H1 (cell line): ENCODE results near the gene RAD23B. TPM values are rescaled to one million over a fixed set of nuclear protein-coding genes. Genes with fewer than 3 reads are reported as not detected.

Experiments used
- CTCF ChIA-PET: fragments of 300-600 bp; sonication (Branson Sonifier 250); formaldehyde crosslinking; loops from one replicate; lab custom pipeline; 2021; ENCODE audit not compliant: partially characterized antibody; lab: Charles Lee
- POLR2A ChIA-PET: fragments of 300-600 bp; sonication (Branson Sonifier 250); formaldehyde crosslinking; loops from one replicate; lab custom pipeline; 2021; ENCODE audit warnings: inconsistent platforms; ENCODE audit not compliant: partially characterized antibody; lab: Charles Lee
- DNase-seq, 2 experiments: peaks; one replicate each; pipeline versions ENCODE4 v3.0.0 to v3.0.0-alpha.2; 2010 to 2022; ENCODE audit warnings: low spot score in 2 of 2, low read depth in 1 of 2, mixed read lengths in 1 of 2
- FAIRE-seq: peaks from 2 replicates; lab custom pipeline; 2011; peaks lifted over from hg19 to GRCh38; lab: Jason Lieb, UNC
- H2AFZ ChIP-seq: 2 replicates; pipeline ENCODE4 v1.8.1; 2012; ENCODE audit warnings: low read length, inconsistent platforms
- H2AK5ac ChIP-seq: 2 replicates; pipeline ENCODE4 v1.6.1; 2013; ENCODE audit warnings: low read depth, low read length
- H2BK120ac ChIP-seq: replicated peaks from 2 replicates; pipeline ENCODE3; 2013; ENCODE audit warnings: low read depth, low read length, inconsistent platforms
- H2BK12ac ChIP-seq: 2 replicates; pipeline ENCODE4 v1.6.1; 2013; ENCODE audit warnings: low read depth, low read length
- H2BK15ac ChIP-seq: 2 replicates; pipeline ENCODE4 v1.6.1; 2013; ENCODE audit warnings: low read length
- H2BK20ac ChIP-seq: 2 replicates; pipeline ENCODE4 v1.6.1; 2013; ENCODE audit warnings: low read length
- H2BK5ac ChIP-seq: 2 replicates; pipeline ENCODE4 v1.6.1; 2013; ENCODE audit warnings: low read depth, low read length
- H3K14ac ChIP-seq: 2 replicates; pipeline ENCODE4 v1.6.1; 2013; ENCODE audit warnings: inconsistent platforms; ENCODE audit not compliant: insufficient read length
- H3K18ac ChIP-seq: 2 replicates; pipeline ENCODE4 v1.6.1; 2013; ENCODE audit warnings: low read length; ENCODE audit errors: extremely low read depth
- H3K23ac ChIP-seq: 2 replicates; pipeline ENCODE4 v1.6.1; 2013; ENCODE audit warnings: inconsistent platforms; ENCODE audit not compliant: insufficient read length
- H3K23me2 ChIP-seq: 2 replicates; pipeline ENCODE4 v1.6.1; 2013; ENCODE audit warnings: low read depth, low read length
- H3K27ac ChIP-seq: 2 replicates; pipeline ENCODE4 v1.6.1; 2011; ENCODE audit warnings: low read depth, low read length, inconsistent platforms
- H3K27me3 ChIP-seq, 4 experiments: replicated peaks in 1 of 4; 1 replicate in 1 of 4; 2 replicates in 3 of 4; pipeline versions ENCODE4 v1.6.1 to v1.8.1; 2011 to 2013; ENCODE audit warnings: low read length in 3 of 4, mild to moderate bottlenecking in 3 of 4, inconsistent platforms in 2 of 4, mixed read lengths in 2 of 4, moderate library complexity in 1 of 4; ENCODE audit not compliant: control insufficient read depth in 3 of 4, insufficient read depth in 3 of 4; ENCODE audit errors: extremely low read depth in 1 of 4
- H3K36me3 ChIP-seq, 4 experiments: 2 replicates each; pipeline versions ENCODE4 v1.6.1 to v1.8.1; 2011 to 2013; ENCODE audit warnings: mild to moderate bottlenecking in 4 of 4, low read length in 3 of 4, moderate library complexity in 2 of 4, control low read depth in 1 of 4, inconsistent platforms in 1 of 4; ENCODE audit not compliant: insufficient read depth in 4 of 4, control insufficient read depth in 2 of 4
- H3K4ac ChIP-seq: replicated peaks from 2 replicates; pipeline ENCODE3; 2013; ENCODE audit warnings: low read length, low read depth, mixed read lengths, inconsistent platforms; ENCODE audit not compliant: insufficient read length
- H3K4me1 ChIP-seq, 4 experiments: replicated peaks in 1 of 4; 1 replicate in 1 of 4; 2 replicates in 3 of 4; pipeline versions ENCODE4 v1.6.1 to v1.8.1; 2011 to 2013; ENCODE audit warnings: low read length in 3 of 4, inconsistent platforms in 2 of 4, mixed read lengths in 1 of 4; ENCODE audit not compliant: insufficient read depth in 4 of 4, control insufficient read depth in 3 of 4
- H3K4me2 ChIP-seq, 2 experiments: 2 replicates each; pipeline versions ENCODE4 v1.6.1 to v1.8.1; 2011 to 2013; ENCODE audit warnings: low read depth in 2 of 2, low read length in 2 of 2, control low read depth in 1 of 2, inconsistent platforms in 1 of 2, mild to moderate bottlenecking in 1 of 2; ENCODE audit not compliant: insufficient read depth in 1 of 2
- H3K4me3 ChIP-seq, 4 experiments: fragments of 200-600, 300-600 bp in 1 of 4; sonication (generic), shearing (Covaris generic), sonication (Bioruptor Twin) in 1 of 4; 2 replicates each; pipeline versions ENCODE4 v1.5.1 to v1.8.1; 2011 to 2016; ENCODE audit warnings: low read length in 4 of 4, low read depth in 3 of 4, control low read depth in 2 of 4, inconsistent platforms in 2 of 4, mild to moderate bottlenecking in 2 of 4, mixed read lengths in 1 of 4, moderate library complexity in 1 of 4; ENCODE audit not compliant: insufficient read depth in 2 of 4; ENCODE audit errors: extremely low read depth in 1 of 4
- H3K56ac ChIP-seq: replicated peaks from 2 replicates; pipeline ENCODE3; 2013; ENCODE audit warnings: low read depth, mild to moderate bottlenecking, mixed read lengths, low read length, inconsistent platforms; ENCODE audit not compliant: insufficient read length
- H3K79me1 ChIP-seq: 2 replicates; pipeline ENCODE4 v1.6.1; 2013; ENCODE audit warnings: low read depth, low read length, control low read depth
- H3K79me2 ChIP-seq, 2 experiments: 2 replicates each; pipeline versions ENCODE4 v1.6.1 to v1.8.1; 2012 to 2013; ENCODE audit warnings: low read length in 2 of 2, mild to moderate bottlenecking in 2 of 2, inconsistent platforms in 1 of 2; ENCODE audit not compliant: insufficient read depth in 2 of 2, control insufficient read depth in 1 of 2
- H3K9ac ChIP-seq, 4 experiments: replicated peaks in 1 of 4; 1 replicate in 1 of 4; 2 replicates in 3 of 4; pipeline versions ENCODE4 v1.6.1 to v1.8.1; 2011 to 2013; ENCODE audit warnings: low read depth in 3 of 4, low read length in 3 of 4, control low read depth in 2 of 4, mild to moderate bottlenecking in 2 of 4, moderate library complexity in 2 of 4, inconsistent platforms in 1 of 4; ENCODE audit errors: extremely low read depth in 1 of 4
- H3K9me3 ChIP-seq, 2 experiments: 2 replicates each; pipeline versions ENCODE4 v1.6.1 to v1.8.1; 2012 to 2013; ENCODE audit warnings: mild to moderate bottlenecking in 2 of 2, moderate library complexity in 2 of 2, control low read depth in 1 of 2, inconsistent platforms in 1 of 2, low read depth in 1 of 2, low read length in 1 of 2, mixed read lengths in 1 of 2; ENCODE audit not compliant: insufficient read depth in 2 of 2
- H4K20me1 ChIP-seq, 2 experiments: replicated peaks in 1 of 2; 2 replicates each; pipeline versions ENCODE3 to v1.8.1; 2011 to 2013; ENCODE audit warnings: inconsistent platforms in 2 of 2, low read length in 2 of 2, mild to moderate bottlenecking in 1 of 2; ENCODE audit not compliant: insufficient read depth in 2 of 2, control insufficient read depth in 1 of 2
- H4K5ac ChIP-seq: 2 replicates; pipeline ENCODE4 v1.6.1; 2013; ENCODE audit warnings: low read length, low read depth, mixed read lengths, inconsistent platforms; ENCODE audit not compliant: insufficient read length
- H4K8ac ChIP-seq: 2 replicates; pipeline ENCODE4 v1.8.0; 2013; ENCODE audit warnings: mild to moderate bottlenecking, moderate library complexity, low read length, inconsistent platforms; ENCODE audit not compliant: insufficient read depth; ENCODE audit errors: extremely low read depth
- H4K91ac ChIP-seq: replicated peaks from 2 replicates; pipeline ENCODE3; 2013; ENCODE audit warnings: low read length, mixed read lengths, inconsistent platforms; ENCODE audit not compliant: insufficient read length
- BACH1 ChIP-seq: IDR thresholded peaks from 2 replicates; pipeline ENCODE4 v1.6.1; 2012; ENCODE audit warnings: low read length, improper control_type of control experiment
- EGR1 ChIP-seq: IDR thresholded peaks from 2 replicates; pipeline ENCODE4 v1.6.1; 2011; ENCODE audit warnings: low read depth, low read length, borderline replicate concordance
- FOSL1 ChIP-seq: IDR thresholded peaks from 2 replicates; pipeline ENCODE4 v1.6.1; 2011; ENCODE audit warnings: mild to moderate bottlenecking, low read depth, low read length, moderate library complexity; ENCODE audit not compliant: insufficient read depth
- PHF8 ChIP-seq: fragments of 200-600 bp; sonication (generic); conservative IDR thresholded peaks from 2 replicates; pipeline ENCODE4 v1.7.1; 2012; ENCODE audit warnings: low read depth, mild to moderate bottlenecking, inconsistent platforms, low read length, moderate library complexity
- SIRT6 ChIP-seq: IDR thresholded peaks from one replicate; pipeline ENCODE4 v1.7.1; 2012; ENCODE audit warnings: low read length, inconsistent platforms
- WGBS, 2 experiments: shearing (Covaris generic) in 1 of 2; methylation state at CpG; one replicate each; pipeline versions ENCODE4 v1.1.6 to v1.1.7; 2013 to 2015; ENCODE audit warnings: low lambda C conversion rate in 2 of 2, mixed read lengths in 2 of 2, inconsistent platforms in 1 of 2, low coverage in 1 of 2, missing lambda C conversion rate in 1 of 2; ENCODE audit not compliant: insufficient replicate concordance in 2 of 2, insufficient coverage in 1 of 2, insufficient read length in 1 of 2; ENCODE audit errors: extremely low coverage in 1 of 2, missing lambda C conversion rate in 1 of 2; 5-methylcytosine and 5-hydroxymethylcytosine counted together
- polyA plus RNA-seq, 7 experiments: library from polyadenylated mRNA; depleted of rRNA in 3 of 7; stranded (reverse) in 5 of 7; unstranded in 2 of 7; fragments of >200 nt in 5 of 7; fragments of 200-250 nt in 2 of 7; gene quantifications; 1 replicate in 5 of 7; 2 replicates in 1 of 7; 4 replicates in 1 of 7; pipeline versions ENCODE4 v1.2.1 to v1.2.3, GENCODE V29; 2011 to 2013; ENCODE audit warnings: missing spikeins in 2 of 7, mixed read lengths in 2 of 7
- total RNA-seq: library from RNA; stranded (reverse); fragmentation: NEBNext Ultra II Directional; extraction: Animal tissue kit (Norgen Biotek cat#: 25700); gene quantifications from 2 replicates; pipeline ENCODE4 v1.2.1, GENCODE V29; 2021

The RAD23B gene
- total and polyA plus RNA-seq, 2 of the 8 experiments (the other 6 are each of a cell fraction or from before 2014, with no cell fraction given): 97.1 to 165 TPM

DNA sequence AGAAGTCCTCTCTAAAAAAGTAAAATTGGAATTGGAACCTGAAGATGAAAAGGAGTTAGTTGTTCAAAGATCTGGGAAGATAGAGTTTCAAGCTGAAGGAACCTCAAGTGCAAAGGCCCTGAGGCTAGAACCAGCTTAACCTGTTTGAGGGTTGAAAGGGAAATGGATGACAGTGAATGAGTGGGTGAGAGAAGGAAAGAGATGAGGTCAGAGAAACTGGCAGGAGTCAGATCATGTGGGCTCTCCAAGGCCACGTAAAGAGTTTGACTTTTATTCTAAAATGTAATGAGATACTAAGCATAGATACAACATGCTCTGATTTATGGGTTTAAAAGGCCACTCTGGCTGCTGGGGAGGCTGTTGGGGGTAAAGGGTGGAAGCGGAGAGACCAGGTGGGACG is 2.5 kb upstream of the RAD23B start:
- ChIA-PET CTCF (interaction anchor here (1.1 to 2.2 kb wide), 4 partner anchors 12 to 61 kb away, joined by 3 to 11 read pairs (median 5); no protein-coding TSS in a partner anchor), POLR2A (no interaction called here)
- no peak overlapping the region for H2BK15ac ChIP-seq

More for the DNA sequence above, 2.5 kb upstream of the RAD23B start:
- no peaks in the 10 kb centered on the region for H3K9me3 ChIP-seq
- 95% methylated on average over 3 of the region's 3 CpGs; no CpG with 5 or more reads in 1 of the 2 experiments for WGBS, 2 experiments
- H3K36me3 ChIP-seq: no peaks in the 10 kb centered on the region; a peak in 1 of 8 replicates
- peaks cover 12 to 23% of the 10 kb centered on the region in 2 experiments; a peak in 3 of 4 replicates for H3K79me2 ChIP-seq
- no peaks in the 10 kb centered on the region; a peak in 3 of 7 replicates for H3K4me1 ChIP-seq
- H3K9ac ChIP-seq: no peak overlapping the region
- H2BK120ac ChIP-seq: no peak overlapping the region
- H3K23me2 ChIP-seq: peaks cover 8% of the 10 kb centered on the region
- no peak overlapping the region for H3K4me2 ChIP-seq
- TF ChIP-seq EGR1: no peak
- no peak for TF ChIP-seq BACH1
- TF ChIP-seq PHF8: no peak
- TF ChIP-seq FOSL1: no peak
- TF ChIP-seq SIRT6: no peak
- H3K4me3 ChIP-seq: no peak overlapping the region
- H2AK5ac ChIP-seq: no peak overlapping the region
- H3K27ac ChIP-seq: no peak overlapping the region
- H2AFZ ChIP-seq: no peak overlapping the region
- no peak overlapping the region for H3K18ac ChIP-seq
- no peak overlapping the region for H3K14ac ChIP-seq
- H3K79me1 ChIP-seq: no peaks in the 10 kb centered on the region
- H2BK5ac ChIP-seq: no peak overlapping the region
- no peak for DNase-seq
- FAIRE-seq: no peak
- H3K56ac ChIP-seq: no peak overlapping the region
- no peak overlapping the region for H3K23ac ChIP-seq
- H3K4ac ChIP-seq: no peak overlapping the region
- no peak overlapping the region for H4K8ac ChIP-seq
- no peak overlapping the region for H2BK20ac ChIP-seq
- H2BK12ac ChIP-seq: no peak overlapping the region
- peaks cover 0 to 2% of the 10 kb centered on the region in 2 experiments for H4K20me1 ChIP-seq
- no peak overlapping the region for H4K5ac ChIP-seq
- no peak overlapping the region for H4K91ac ChIP-seq
- H3K27me3 ChIP-seq: no peaks in the 10 kb centered on the region
